GF-D8 (cell line): Measurements from ENCODE around the gene RPL21.
A peak's percentile ranks its signal among the peaks of the same experiment; 100 is the strongest.
"Not testable (repeated sequence)": the region's sequence is repeated elsewhere in the genome, so short reads cannot be mapped to it uniquely, and the experiment has no call there.

Source experiments
- DNase-seq: peaks from one replicate; lab custom pipeline; 2025; lab: John Stamatoyannopoulos, UW

RPL21 gene

GRCh38 chr13:27251166-27252091 lies at the start of gene RPL21:
TSS of gene RPL21 (plus strand) at chr13:27251558. CDS start at chr13:27253777, 2,219 bp downstream.
- peak; percentile 93 for DNase-seq

GRCh38 chr13:27201661-27202060 lies 49.7 kb upstream of the RPL21 start:
- no peak for DNase-seq

GRCh38 chr13:27203186-27203585 lies 48.2 kb upstream of the RPL21 start:
- DNase-seq: no peak

DNA sequence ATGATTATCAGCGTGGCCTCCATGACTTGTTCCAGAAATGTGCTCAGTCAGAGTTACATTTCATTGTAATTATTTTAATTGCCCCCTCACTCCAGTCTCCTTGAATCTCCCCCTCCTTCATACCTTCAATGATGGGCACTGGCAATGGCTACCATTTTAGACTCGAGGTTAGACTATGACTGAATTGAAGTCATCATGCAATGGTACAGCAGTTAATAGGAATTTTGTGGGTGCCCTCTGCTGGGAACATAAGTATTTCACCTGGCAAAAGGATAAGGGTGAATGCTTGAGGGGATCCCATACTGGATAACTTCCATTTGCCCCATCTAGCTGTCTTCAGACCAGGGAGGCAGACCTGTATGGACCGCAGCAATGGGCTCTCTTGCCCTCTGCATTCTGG lies 47.5 kb upstream of the RPL21 start:
- no peak for DNase-seq

- no peak for DNase-seq
Measured at GRCh38 chr13:27208514-27208913, 42.8 kb upstream of the RPL21 start.

DNA sequence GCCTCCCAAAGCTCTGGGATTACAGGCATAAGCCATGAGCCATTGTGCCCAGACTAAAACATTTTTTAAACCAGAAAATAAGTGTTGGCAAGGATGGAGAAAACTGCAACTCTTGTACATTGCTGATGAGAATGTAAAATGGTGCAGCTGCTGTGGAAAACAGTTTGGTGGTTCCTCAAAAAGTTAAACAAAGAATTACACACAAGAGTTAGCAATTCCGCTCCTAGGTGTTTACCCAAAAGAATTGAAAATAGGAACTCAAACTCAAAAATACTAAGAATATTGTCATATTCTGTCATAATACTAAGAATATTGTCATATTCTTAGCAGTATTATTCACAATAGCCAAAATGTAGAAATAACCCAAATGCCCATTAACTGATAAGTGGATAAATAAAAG lies 40.1 kb upstream of the RPL21 start:
- DNase-seq: no peak

DNA sequence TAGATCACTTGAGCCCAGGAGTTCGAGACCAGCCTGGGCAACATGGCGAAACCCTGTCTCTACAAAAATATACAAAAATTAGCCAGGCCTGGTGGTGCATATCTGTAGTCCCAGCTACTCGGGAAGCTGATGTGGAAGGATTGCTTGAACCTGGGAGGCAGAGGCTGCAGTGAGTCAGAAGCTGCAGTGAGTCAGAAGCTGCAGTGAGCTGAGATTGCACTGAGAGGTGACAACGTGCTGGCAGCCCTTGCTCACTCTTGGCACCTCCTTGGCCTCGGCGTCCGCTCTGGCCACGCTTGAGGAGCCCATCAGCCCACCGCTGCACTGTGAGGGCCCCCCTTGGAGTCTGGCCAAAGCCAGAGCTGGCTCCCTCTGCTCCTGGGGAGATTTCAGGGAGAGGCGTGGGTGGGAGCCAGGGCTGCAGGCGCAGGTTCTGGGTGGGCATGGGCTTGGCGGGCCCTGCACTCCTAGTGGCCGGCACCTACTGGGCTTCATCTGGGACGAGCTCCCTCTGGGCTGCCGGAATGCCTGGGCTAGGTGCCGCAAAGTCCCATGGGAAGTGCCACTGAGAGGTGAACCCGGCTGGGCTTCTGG lies 39.5 kb upstream of the RPL21 start:
- no peak for DNase-seq

- not testable (repeated sequence) for DNase-seq
Measured at GRCh38 chr13:27213386-27213785, 38.0 kb upstream of the RPL21 start.

DNA sequence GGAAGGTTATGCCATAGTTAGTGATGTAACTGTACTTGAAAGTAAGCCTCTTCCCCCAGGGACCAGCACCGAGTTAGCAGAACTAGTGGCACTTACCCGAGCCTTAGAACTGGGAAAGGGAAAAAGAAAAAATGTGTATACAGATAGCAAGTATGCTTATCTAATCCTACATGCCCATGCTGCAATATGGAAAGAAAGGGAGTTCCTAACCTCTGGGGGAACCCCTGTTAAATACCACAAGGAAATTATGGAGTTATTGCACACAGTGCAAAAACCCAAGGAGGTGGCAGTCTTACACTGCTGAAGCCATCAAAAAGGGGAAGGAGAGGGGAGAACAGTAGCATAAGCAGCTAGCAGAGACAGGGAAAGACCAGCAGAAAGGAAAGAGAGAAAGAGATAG lies 33.6 kb upstream of the RPL21 start:
- DNase-seq: peak; percentile 78

DNA sequence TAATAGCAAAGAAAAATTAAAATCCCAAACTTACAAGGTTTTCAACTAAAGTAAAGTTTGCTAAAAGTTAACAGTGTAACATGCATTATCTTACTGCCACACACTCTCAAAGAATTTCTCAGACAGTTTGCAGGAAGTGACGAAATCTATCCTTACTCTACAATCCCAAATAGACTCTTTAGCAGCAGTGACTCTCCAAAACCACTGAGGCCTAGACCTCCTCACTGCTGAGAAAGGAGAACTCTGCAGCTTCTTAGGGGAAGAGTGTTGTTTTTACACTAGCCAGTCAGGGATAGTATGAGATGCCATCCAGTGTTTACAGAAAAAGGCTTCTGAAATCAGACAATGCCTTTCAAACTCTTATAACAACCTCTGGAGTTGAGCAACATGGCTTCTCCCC lies 32.5 kb upstream of the RPL21 start:
- DNase-seq: peak; percentile 80

DNA sequence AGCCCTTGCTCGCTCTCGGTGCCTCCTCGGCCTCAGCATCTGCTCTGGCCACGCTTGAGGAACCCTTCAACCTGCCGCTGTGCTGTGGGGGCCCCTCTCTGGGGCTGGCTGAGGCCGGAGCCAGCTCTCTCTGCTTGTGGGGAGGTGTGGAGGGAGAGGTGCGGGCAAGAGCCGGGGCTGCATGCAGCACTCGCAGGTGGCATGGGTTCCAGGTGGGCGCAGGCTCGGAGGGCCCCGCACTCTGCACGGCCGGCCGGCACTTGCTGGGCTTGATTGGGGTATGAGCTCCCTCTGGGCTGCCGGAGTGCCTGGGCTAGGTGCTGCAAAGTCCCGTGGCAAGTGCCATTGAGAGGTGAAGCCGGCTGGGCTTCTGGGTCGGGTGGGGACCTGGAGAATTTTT lies 31.7 kb upstream of the RPL21 start:
- no peak for DNase-seq

DNA sequence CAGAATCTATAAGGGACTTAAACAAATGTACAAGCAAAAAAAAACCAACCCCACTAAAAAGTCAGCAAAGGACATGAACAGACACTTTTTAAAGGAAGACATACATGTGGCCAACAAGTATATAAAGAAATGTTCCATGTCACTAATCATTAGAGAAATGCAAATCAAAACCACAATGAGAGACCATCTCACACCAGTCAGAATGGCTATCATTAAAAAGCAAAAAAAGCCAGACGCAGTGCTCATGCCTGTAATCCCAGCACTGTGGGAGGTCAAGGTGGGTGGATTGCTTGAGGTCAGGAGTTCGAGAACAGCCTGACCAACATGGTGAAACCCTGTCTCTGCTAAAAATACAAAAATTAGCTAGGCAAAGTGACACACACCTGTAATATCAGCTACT lies 29.3 kb upstream of the RPL21 start:
- not testable (repeated sequence) for DNase-seq

DNA sequence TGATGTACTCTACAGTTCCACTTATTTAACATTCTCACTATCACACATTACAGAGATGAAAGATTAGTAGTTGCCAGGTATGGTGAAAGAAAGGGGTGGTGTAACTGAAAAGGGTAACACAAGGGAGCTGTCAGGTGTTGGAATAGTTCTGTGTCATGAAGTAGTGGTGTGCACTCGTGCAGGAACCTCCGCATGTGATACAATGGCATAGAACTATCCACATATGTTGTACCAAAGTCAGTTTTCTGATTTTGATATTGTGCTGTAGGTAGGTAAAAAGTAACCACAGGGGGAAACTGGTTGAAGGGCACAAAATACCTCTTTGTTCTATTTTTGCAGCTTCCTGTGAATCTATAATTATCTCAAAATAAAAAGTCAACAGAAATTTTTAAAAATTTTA lies 24.4 kb upstream of the RPL21 start:
- no peak for DNase-seq

DNA sequence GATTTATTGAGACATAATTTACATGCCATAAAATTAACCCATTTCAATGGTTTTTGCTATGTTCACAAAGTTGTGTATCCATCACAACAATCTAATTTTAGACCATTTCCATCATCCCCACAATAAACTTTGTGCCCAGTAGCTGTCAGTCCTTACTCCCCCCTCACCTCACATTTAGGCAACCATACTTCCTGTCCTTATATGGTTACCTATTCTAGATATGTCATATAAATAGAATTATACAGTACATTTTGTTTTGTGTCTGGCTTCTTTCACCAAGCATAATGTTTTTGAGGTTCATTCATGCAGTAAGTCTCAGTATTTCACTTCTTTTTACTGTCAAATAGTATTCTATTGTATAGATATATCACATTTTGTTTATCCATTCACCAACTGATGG lies 23.2 kb upstream of the RPL21 start:
- no peak for DNase-seq

DNA sequence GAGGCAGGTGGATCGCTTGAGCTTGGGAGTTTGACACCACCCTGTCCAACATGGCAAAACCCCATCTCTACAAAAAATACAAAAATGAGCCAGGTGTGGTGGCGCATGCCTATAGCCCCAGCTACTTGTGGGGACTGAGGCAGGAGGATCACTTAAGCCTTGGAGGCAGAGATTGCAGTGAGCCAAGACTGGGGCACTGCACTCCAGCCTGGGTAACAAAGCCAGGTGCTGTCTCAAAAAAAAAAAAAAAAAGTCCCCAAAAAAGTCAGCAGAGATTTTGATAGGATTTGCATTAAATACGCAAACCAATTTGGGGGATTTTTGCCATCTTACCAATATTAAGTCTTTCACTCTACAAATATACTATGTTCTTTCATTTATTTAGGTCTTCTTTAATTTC lies 21.7 kb upstream of the RPL21 start:
- DNase-seq: no peak

- DNase-seq: no peak
Measured at GRCh38 chr13:27233964-27234363, 17.4 kb upstream of the RPL21 start.

GRCh38 chr13:27236478-27236877 lies 14.9 kb upstream of the RPL21 start:
- DNase-seq: no peak

- DNase-seq: no peak
Measured at GRCh38 chr13:27242702-27243101, 8.7 kb upstream of the RPL21 start.

DNA sequence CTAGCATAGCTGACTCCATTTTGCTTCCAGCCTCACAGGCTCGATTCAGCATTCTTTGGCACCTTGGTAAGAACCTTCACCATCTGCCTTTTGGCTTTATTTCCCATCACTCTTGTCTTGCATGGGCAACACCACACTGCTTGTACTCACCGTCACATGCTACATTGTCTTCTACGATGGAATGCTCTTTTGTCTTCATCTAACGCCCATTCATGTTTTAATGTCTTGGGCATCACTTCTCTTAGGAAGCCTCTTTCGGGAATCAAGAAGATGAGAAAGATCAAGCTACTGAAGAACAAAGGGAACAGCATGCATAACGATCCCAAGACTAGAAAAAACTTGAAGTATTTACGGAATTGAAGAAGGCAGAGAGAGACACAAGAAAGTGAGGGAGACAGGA lies 5.7 kb upstream of the RPL21 start:
- DNase-seq: no peak

DNA sequence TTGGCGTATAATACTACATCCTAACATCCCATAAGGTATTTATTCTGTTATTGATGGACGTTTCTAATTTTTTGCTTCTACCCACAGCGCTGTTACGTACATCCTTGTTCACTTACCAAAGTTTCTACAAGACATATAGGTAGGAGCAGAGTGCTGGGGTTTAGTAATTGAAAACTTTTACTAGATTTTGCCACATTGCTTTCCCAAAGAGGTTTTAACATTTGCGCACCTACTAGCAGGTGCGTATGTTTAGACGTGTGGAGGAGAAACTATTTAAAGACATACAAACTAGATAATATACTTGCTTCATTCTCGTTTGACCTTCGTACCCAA lies 559 bp upstream of the RPL21 start:
- DNase-seq: no peak

DNA sequence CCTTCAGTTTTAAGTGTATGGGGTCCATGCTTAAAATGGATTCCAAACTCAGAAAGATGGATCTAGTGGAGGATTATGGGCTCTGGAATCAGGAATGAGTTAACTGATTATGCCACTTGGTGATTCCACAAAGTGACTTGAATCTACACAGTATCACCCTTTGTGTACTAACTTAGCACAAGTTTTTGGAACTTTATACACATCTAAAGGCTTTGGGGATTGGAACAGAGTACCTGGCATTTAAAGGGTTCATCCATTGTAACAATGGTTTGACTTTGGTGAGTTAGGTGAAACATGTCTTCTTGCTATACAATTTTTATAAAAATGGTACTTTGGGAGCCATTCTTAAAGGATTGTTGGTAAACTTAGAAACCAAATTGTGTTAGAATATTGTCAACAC lies 1.1 kb downstream of the RPL21 start:
- DNase-seq: no peak

DNA sequence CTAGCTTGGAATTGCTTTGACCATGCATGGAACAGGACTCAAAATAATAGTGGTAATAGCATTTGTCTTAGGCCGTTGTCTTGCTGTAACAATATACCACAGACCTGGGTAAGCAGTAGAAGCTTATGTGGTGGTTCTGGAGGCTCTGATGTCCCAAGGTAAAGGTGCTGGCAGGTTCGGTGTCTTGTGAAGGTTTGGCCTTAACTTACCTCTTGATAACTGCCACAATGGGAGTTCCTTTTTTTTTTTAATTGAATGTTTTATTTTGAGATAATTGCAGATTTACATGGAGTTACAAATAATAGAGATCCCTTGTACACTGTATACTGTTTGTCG lies 5.8 kb downstream of the RPL21 start:
- DNase-seq: no peak

GRCh38 chr13:27257648-27258253 lies 6.4 kb downstream of the RPL21 start:
- DNase-seq: no peak
